ENCODE results near the gene OR52I1. TPM values are rescaled to one million over a fixed set of nuclear protein-coding genes. Genes with fewer than 3 reads are reported as not detected.

Gene OR52I1
- total RNA-seq, 4 donors from 2014 or later, result not detected

GRCh38 chr11:4569075-4569474 is 24.8 kb upstream of the OR52I1 start:
- no peaks in the 10 kb centered on the region for H3K36me3 ChIP-seq
- no peaks in the 10 kb centered on the region for H3K4me1 ChIP-seq
- no peak for DNase-seq
- in situ Hi-C loops (cut with MboI; ENCODE audit: low sequenced_read_pairs in 4 of 4), result no loop called here
- TF ChIP-seq CTCF (IDR thresholded peaks at IDR 0.05 in 4 of 5, conservative IDR thresholded peaks at IDR 0.05 in 1 of 5), result no peak
- TF ChIP-seq POLR2A (IDR thresholded peaks at IDR 0.05), result no peak
- intact Hi-C loops (cut with DNase I; ENCODE audit: low total_unique reads), result no loop called here
- ATAC-seq, result no peak
- H3K27me3 ChIP-seq, result no peaks in the 10 kb centered on the region
- H3K4me3 ChIP-seq, result no peak overlapping the region
- H3K27ac ChIP-seq, result no peak overlapping the region
- H3K9me3 ChIP-seq, result no peaks in the 10 kb centered on the region

- no peak for TF ChIP-seq CTCF (IDR thresholded peaks at IDR 0.05 in 4 of 5, conservative IDR thresholded peaks at IDR 0.05 in 1 of 5)
- no peak for TF ChIP-seq POLR2A (IDR thresholded peaks at IDR 0.05)
- no peak overlapping the region for H3K4me3 ChIP-seq
- intact Hi-C loops (cut with DNase I; ENCODE audit: low total_unique reads), result no loop called here
- in situ Hi-C loops (cut with MboI; ENCODE audit: low sequenced_read_pairs in 4 of 4), result no loop called here
- H3K4me1 ChIP-seq, result no peaks in the 10 kb centered on the region
- no peak for DNase-seq
- H3K27me3 ChIP-seq, result no peaks in the 10 kb centered on the region
- no peak overlapping the region for H3K27ac ChIP-seq
- no peak for ATAC-seq
- no peaks in the 10 kb centered on the region for H3K36me3 ChIP-seq
- no peaks in the 10 kb centered on the region for H3K9me3 ChIP-seq
Measured at GRCh38 chr11:4576880-4577279, 17.0 kb upstream of the OR52I1 start.

- Histone ChIP-seq H3K9me3 (no peaks in the 10 kb centered on the region), H3K27ac (no peak overlapping the region), H3K4me1 (no peaks in the 10 kb centered on the region), H3K27me3 (no peaks in the 10 kb centered on the region), H3K4me3 (no peak overlapping the region), H3K36me3 (no peaks in the 10 kb centered on the region)
- in situ Hi-C loops (cut with MboI; ENCODE audit: low sequenced_read_pairs in 4 of 4) (no loop called here), intact Hi-C loops (cut with DNase I; ENCODE audit: low total_unique reads) (no loop called here)
- no peak for TF ChIP-seq CTCF (IDR thresholded peaks at IDR 0.05 in 4 of 5, conservative IDR thresholded peaks at IDR 0.05 in 1 of 5)
- TF ChIP-seq POLR2A (IDR thresholded peaks at IDR 0.05), result no peak
- ATAC-seq (no peak), DNase-seq (no peak)
Measured at GRCh38 chr11:4577761-4578160, 16.1 kb upstream of the OR52I1 start.

GRCh38 chr11:4578624-4579023 is 15.2 kb upstream of the OR52I1 start:
- Histone ChIP-seq H3K4me3 (no peak overlapping the region), H3K4me1 (no peaks in the 10 kb centered on the region), H3K9me3 (no peaks in the 10 kb centered on the region), H3K27ac (no peak overlapping the region), H3K27me3 (no peaks in the 10 kb centered on the region), H3K36me3 (no peaks in the 10 kb centered on the region)
- in situ Hi-C loops (cut with MboI; ENCODE audit: low sequenced_read_pairs in 4 of 4), result no loop called here
- intact Hi-C loops (cut with DNase I; ENCODE audit: low total_unique reads), result no loop called here
- ATAC-seq, result no peak
- TF ChIP-seq CTCF (IDR thresholded peaks at IDR 0.05 in 4 of 5, conservative IDR thresholded peaks at IDR 0.05 in 1 of 5) (no peak), POLR2A (IDR thresholded peaks at IDR 0.05) (no peak)
- no peak for DNase-seq

- Histone ChIP-seq H3K4me1 (no peaks in the 10 kb centered on the region), H3K27ac (no peak overlapping the region), H3K4me3 (no peak overlapping the region), H3K27me3 (no peaks in the 10 kb centered on the region), H3K36me3 (no peaks in the 10 kb centered on the region), H3K9me3 (no peaks in the 10 kb centered on the region)
- ATAC-seq (no peak), DNase-seq (no peak)
- in situ Hi-C loops (cut with MboI; ENCODE audit: low sequenced_read_pairs in 4 of 4) (no loop called here), intact Hi-C loops (cut with DNase I; ENCODE audit: low total_unique reads) (no loop called here)
- no peak for TF ChIP-seq POLR2A (IDR thresholded peaks at IDR 0.05)
- no peak for TF ChIP-seq CTCF (IDR thresholded peaks at IDR 0.05 in 4 of 5, conservative IDR thresholded peaks at IDR 0.05 in 1 of 5)
Measured at GRCh38 chr11:4580124-4580523, 13.7 kb upstream of the OR52I1 start.

All from gastrocnemius medialis (tissue), 4 donors.